ENCODE results near the gene TSPAN18. TPM values are rescaled to one million over a fixed set of nuclear protein-coding genes. Genes with fewer than 3 reads are reported as not detected.

TSPAN18 gene
- total and polyA plus RNA-seq, 2 of the 8 experiments (the other 6 are each of a cell fraction or from before 2014, with no cell fraction given): 5.2 to 10.2 TPM

DNA sequence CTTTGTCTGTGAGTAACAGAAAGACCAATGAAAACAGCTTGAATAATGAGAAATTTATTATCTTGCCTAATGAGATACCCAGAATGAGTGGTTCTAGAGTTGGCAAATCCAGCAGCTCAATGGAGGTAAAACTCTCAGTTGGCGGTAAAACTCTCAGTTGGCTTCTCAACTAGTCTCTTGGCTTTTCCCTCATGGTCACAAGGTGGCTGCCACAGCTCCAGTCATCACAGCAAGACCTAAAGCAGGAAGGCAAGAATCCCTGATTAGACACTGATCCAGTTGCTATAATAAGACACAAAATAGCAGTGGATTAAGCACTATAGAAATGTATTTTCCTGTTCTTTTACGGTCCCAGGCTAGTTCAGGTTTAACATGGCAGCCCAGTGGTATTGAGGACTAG, 37.5 kb upstream of the TSPAN18 start:
- no peak for FAIRE-seq

More for the DNA sequence above, 37.5 kb upstream of the TSPAN18 start:
- Histone ChIP-seq H2AFZ (ENCODE audit: low read length) (no peak overlapping the region), H2BK12ac (ENCODE audit: low read depth, low read length) (no peak overlapping the region), H3K14ac (ENCODE audit: insufficient read length) (no peak overlapping the region), H3K4me2 (ENCODE audit: insufficient read depth in 1 of 2, low read depth in 2 of 2, low read length in 2 of 2) (no peak overlapping the region), H2BK5ac (ENCODE audit: low read depth, low read length) (no peak overlapping the region), H3K9ac (replicated peaks in 1 of 4; ENCODE audit: extremely low read depth in 1 of 4, low read depth in 3 of 4, low read length in 3 of 4) (no peak overlapping the region), H4K91ac (replicated peaks; ENCODE audit: insufficient read length, low read length) (no peak overlapping the region), H2BK15ac (ENCODE audit: low read length) (no peak overlapping the region), H2AK5ac (ENCODE audit: low read depth, low read length) (no peak overlapping the region), H3K56ac (replicated peaks; ENCODE audit: insufficient read length, low read depth, low read length) (no peak overlapping the region), H3K4me1 (replicated peaks in 1 of 4; ENCODE audit: control insufficient read depth in 3 of 4, insufficient read depth in 4 of 4, low read length in 3 of 4) (no peaks in the 10 kb centered on the region), H3K4me3 (ENCODE audit: extremely low read depth in 1 of 4, insufficient read depth in 2 of 4, low read depth in 3 of 4, low read length in 4 of 4) (no peak overlapping the region), H3K9me3 (ENCODE audit: insufficient read depth in 2 of 2, low read depth in 1 of 2, low read length in 1 of 2) (0 out of 4 replicates have a peak, but pooled peaks cover 0 to 4% of the 10 kb centered on the region in 2 experiments), H3K79me1 (ENCODE audit: low read depth, low read length) (no peaks in the 10 kb centered on the region), H4K5ac (ENCODE audit: insufficient read length, low read depth, low read length) (no peak overlapping the region), H3K27me3 (replicated peaks in 1 of 4; ENCODE audit: control insufficient read depth in 3 of 4, extremely low read depth in 1 of 4, insufficient read depth in 3 of 4, low read length in 3 of 4) (no peaks in the 10 kb centered on the region), H4K8ac (ENCODE audit: extremely low read depth, insufficient read depth, low read length) (no peak overlapping the region), H4K20me1 (replicated peaks in 1 of 2; ENCODE audit: control insufficient read depth in 1 of 2, insufficient read depth in 2 of 2, low read length in 2 of 2) (no peaks in the 10 kb centered on the region), H3K23me2 (ENCODE audit: low read depth, low read length) (no peaks in the 10 kb centered on the region), H2BK20ac (ENCODE audit: low read length) (no peak overlapping the region), H3K4ac (replicated peaks; ENCODE audit: insufficient read length, low read depth, low read length) (no peak overlapping the region), H3K23ac (ENCODE audit: insufficient read length) (no peak overlapping the region), H3K36me3 (ENCODE audit: control insufficient read depth in 2 of 4, insufficient read depth in 4 of 4, low read length in 3 of 4) (no peaks in the 10 kb centered on the region), H3K18ac (ENCODE audit: extremely low read depth, low read length) (no peak overlapping the region), H3K79me2 (ENCODE audit: control insufficient read depth in 1 of 2, insufficient read depth in 2 of 2, low read length in 2 of 2) (no peaks in the 10 kb centered on the region), H2BK120ac (replicated peaks; ENCODE audit: low read depth, low read length) (no peak overlapping the region), H3K27ac (ENCODE audit: low read depth, low read length) (no peak overlapping the region)
- WGBS, 2 experiments (ENCODE audit: extremely low coverage in 1 of 2, insufficient coverage in 1 of 2, insufficient read length in 1 of 2, insufficient replicate concordance in 2 of 2, low coverage in 1 of 2, low lambda C conversion rate in 2 of 2, missing lambda C conversion rate in 1 of 2): 54% methylated on average over 2 of the region's 2 CpGs; no CpG with 5 or more reads in 1 of the 2 experiments
- CTCF ChIA-PET (ENCODE audit: partially characterized antibody): no interaction called here
- no peak for DNase-seq (ENCODE audit: low read depth in 1 of 2, low spot score in 2 of 2)
- no peak for TF ChIP-seq SUZ12 (IDR thresholded peaks at IDR 0.05; ENCODE audit: low read length)
- TF ChIP-seq HDAC2 (IDR thresholded peaks at IDR 0.05; ENCODE audit: borderline replicate concordance in 1 of 2, low read depth in 2 of 2, low read length in 2 of 2): 0 out of 4 replicates have a peak, but pooled peaks of 1 of the 2 experiments have one; percentile 39
- peak; percentile 82 for TF ChIP-seq KDM1A (IDR thresholded peaks at IDR 0.05; ENCODE audit: borderline replicate concordance, low read length)
- POLR2A ChIA-PET (ENCODE audit: partially characterized antibody): no interaction called here
